ENCODE data around the gene ECT2.
"Not testable (repeated sequence)": the region's sequence is repeated elsewhere in the genome, so short reads cannot be mapped to it uniquely, and the experiment has no call there.

Gene ECT2

DNA sequence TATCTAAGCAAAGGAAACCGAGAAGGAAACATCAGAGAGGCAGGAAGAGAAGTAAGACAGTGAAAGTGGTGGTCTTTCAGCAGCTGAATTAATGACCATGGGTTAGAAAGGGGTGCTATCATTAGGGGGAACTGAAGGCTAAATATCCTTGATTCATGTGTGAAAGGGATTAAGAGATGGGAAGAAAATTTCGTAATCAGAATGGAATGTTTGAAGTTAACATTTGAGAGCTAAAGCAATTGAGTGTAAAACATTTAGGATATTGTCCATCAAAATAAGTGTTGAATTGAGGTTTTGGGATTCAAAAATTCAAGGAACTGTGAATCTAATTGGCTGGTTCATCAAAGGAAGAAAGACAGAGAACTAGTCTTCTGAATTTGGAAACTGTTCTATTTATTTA, 4.1 kb upstream of the ECT2 start:
- no peak for DNase-seq (ENCODE audit: low read depth)

DNA sequence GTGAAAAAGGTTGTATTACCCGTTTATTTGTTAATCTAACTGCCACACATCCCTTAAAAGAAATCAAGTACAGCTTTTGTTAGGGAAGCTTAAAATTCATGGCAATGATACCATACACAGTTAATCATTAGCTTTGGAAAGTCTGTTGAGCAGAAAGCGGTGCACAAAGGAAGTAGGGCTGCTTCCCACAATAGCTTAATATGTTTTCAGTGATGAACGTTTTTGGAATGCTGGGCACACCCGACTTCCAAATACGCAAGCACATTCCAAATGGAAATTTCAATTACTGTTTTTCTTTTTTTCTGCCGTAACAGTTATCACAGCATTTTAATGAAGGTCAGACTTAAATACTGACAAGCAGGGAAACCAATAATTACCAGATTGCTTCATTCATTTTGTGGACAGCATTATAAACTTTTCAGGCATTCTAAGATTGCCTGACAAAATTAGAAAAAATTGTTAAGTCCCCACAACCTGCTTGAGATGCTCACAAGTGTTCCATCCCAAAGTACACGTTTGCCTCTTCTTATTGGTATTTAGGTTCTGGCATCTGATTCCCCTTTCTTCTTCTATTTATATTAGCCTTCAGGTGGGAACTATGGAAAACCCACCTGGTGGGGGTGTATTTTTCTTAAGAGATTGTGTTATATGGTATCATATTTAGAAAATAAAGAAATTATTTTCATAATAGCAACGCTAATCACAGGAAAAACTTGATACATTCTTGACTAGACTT, 1.1 kb upstream of the ECT2 start:
- no peak for DNase-seq (ENCODE audit: low read depth)

DNA sequence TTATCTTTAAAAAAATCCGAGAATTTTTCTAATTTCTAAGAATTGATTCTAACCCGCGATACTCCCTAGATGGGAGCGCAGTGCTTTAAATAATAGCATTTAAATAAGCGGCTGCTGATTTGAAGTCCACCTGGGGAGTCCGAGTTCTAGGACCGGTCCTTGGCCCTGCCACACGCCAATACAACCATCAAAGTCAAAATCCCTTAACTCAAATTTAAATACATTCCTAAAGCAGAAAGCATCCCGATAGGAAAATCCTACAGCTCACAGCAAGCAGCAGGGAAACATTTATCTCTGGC, 508 bp upstream of the ECT2 start:
- no peak for DNase-seq (ENCODE audit: low read depth)

DNA sequence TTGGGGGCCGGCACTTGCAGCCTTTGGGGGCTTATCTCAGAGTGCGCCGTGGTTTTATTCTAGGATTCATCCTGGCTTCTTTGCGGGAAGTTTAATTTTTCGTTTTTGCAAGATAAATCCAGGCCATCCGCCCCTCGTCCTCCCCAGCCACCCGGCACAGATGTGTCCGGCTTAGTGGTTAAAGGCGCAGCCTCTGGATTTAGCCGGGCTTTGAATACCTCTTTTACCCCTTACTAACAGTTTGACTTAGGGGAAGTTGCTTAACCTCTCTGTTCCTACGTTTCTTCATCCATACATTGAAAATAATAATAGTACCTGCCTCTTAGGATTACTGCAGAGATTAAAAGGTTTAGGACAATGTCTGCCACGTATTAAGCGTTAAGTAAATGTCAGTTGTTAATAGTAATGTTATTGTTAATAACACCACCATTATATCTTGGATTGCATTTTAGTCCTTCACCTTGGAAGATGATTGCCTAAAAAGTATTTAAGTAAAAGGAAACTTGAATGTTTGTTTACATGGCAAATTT, 714 bp downstream of the ECT2 start:
- DNase-seq (ENCODE audit: low read depth) = no peak

DNA sequence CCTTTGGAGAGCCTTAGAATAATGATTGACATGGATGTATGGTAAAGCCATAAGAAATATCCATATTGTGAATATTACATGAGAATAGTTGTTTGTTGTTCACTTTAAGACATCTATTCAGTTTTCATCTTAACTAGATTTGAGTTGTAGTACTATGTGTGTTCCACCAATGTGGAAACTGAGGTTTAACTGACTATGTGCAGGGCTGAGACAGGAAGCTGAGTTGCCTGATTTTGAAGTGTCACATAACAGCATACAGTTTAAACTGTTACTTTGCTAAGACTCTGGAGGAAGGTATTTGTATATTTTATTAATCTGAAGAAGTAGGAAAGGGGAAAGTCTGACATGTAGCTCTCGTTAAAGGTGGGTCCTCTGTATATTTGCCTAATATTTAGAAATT, 2.1 kb downstream of the ECT2 start:
- no peak for DNase-seq (ENCODE audit: low read depth)

DNA sequence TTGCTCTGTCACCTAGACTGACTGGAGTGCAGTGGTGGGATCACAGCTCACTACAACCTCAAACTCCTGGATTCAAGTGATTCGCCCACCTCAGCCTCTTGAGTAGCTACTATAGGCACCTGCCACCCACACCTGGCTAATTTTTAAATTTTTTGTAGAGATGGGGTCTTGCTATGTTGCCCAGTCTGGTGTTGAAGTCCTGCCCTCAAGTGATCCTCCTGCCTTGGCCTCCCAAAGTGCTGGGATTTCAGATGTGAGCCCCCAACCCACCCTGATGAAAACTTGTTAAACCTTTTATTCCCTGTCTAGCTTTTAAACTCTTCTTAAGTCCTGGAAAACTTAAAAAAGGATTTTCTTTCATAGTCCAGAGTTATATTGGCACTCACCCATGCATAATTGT, 2.6 kb downstream of the ECT2 start:
- no peak for DNase-seq (ENCODE audit: low read depth)

DNA sequence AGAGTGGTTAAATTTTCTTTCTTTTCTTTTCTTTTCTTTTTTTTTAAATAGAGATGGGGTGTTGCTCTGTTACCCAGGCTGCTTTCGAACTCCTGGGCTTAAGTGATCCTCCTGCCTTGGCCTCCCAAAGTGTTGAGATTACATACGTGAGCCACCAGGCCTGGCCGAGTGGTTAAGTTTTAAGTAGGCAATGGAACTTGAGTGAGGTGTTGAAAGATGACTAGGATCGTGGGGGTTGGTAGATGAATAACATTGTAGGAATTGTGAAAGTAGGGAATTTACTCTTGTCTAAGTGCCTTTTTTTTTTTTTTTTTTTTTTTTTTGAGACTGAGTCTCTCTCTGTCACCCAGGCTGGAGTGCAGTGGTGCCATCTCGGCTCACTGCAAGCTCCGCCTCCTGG, 9.9 kb downstream of the ECT2 start:
- DNase-seq (ENCODE audit: low read depth) = not testable (repeated sequence)

DNA sequence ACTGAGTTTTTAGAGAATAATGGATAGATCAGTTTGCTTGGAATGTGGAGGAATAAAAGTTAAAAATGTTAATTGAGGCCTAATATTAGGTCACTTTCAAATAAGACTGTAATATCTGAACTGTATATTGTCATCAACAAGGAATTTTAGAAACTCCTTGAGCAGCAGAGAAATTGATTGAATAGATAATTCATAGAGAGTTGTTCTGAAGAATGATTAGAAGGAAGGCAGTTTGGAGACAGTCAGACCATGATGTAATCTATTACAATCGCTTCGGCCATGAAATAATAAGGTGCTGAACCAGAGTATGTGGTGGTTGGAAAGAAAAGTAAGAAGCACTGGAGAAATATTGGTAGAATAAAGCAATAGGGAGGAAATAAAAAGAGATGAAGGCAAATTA, 15.7 kb downstream of the ECT2 start:
- DNase-seq (ENCODE audit: low read depth) = no peak

DNA sequence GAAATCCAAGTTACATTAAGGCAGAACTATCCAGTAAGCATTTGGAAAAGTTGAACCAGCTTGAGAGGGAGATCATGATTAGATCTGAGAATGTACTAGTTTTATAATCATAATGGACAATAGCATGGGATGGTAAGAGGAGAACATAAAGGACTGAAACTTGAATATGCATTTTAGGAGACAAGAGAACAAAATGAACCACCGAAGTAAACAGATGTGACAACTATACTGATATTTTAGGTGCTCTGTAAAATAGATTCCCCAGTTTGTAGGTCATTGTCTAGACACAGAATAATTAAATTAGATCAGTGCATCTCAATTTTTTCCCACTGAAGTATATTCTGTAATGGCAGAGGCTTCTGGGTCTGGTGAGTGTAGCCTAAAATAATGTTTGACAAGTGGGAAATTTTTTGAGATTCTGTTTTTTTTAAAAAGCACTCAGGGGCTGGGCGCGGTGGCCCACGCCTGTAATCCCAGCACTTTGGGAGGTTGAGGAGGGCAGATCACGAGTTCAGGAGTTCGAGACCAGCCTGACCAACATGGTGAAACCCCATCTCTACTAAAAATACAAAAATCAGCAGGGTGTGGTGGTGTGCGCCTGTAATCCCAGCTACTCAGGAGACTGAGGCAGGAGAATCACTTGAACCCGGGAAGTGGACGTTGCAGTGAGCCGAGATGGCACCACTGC, 16.3 kb downstream of the ECT2 start:
- DNase-seq (ENCODE audit: low read depth) = no peak

DNA sequence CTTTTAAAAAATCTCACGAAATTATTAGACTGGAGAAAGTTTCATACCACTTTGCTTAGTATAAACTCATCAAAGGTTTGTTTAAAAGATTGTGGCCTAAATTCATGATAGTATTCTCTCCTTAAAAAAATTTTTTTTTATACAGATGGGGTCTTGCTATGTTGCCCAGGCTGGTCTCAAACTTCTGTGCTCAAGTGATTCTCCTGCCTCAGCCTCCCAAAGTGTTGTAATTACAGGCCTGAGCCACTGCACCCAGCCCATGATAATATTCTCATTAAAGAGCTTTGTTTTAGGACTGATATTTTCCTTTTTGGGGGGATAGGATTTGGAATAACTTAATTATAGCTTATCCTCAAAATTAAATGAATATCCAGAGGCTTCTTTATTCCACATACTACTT, 19.9 kb downstream of the ECT2 start:
- DNase-seq (ENCODE audit: low read depth) = no peak

DNA sequence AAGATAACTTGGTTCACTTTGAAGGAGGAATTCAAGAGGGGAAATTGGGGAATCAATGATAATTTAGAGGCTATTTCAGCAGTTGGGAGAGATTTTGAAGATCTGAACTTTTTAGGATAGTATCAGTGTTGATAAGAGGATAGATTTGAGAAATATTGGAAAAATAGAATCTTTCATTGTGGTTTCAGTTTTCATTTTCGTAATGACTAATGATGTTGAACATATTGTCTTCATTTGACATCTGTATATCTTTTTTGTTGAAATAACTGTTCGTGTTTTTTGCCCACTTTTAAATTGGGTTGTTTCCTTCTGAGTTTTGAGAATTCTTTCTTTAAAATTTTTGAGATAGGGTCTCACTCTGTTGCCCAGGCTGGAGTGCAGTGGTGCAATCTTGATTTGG, 21.1 kb downstream of the ECT2 start:
- DNase-seq (ENCODE audit: low read depth) = no peak

DNA sequence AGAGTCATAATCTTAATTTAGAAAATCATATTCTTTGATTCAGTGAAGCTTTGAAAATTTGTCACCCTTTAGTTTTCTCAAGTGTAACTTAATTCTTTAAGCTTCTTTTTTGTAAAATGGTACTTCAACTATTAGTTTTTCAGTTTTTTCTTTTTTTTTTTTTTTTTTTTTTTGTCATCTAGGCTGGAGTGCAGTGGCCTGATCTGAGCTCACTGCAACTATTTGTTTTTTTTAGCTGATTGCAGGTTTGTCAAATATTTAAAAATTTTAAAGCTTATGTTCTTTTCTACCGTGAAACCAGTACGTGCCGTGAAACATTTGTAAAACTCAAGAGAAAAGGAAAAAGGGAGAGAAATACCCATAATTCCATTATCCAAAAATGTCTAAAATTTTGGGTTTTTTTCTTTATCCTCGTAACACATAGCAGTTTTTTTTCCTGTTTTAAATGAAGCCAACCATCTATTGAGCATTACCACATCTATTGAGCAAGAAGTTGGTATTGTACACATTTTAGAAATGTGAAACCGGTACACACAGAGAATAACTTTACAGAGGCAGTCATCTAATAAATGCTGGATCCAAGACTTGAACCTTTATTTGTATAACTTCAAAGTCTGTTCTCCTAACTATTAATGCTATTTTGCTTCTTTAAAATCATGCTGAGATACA, 25.7 kb downstream of the ECT2 start:
- DNase-seq (ENCODE audit: low read depth) = no peak

DNA sequence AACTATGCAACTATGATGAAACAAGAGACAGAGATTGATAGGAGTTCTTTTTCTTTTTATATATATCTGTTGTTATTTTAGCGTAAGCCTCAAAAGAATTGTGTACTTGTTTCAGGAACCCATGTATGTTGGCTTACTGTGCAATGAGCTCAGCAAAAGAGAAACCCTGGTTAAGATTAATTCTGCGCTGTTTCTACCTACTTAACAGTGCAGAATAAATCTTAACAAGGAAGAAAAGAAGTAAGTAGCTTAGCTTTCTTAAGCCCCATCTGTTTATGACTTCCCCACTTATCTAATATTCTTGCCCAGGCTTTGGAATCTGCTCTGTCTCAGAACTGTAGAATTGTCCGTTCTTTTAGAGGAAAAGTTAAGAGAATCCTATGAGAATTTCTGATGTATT, 27.4 kb downstream of the ECT2 start:
- no peak for DNase-seq (ENCODE audit: low read depth)

DNA sequence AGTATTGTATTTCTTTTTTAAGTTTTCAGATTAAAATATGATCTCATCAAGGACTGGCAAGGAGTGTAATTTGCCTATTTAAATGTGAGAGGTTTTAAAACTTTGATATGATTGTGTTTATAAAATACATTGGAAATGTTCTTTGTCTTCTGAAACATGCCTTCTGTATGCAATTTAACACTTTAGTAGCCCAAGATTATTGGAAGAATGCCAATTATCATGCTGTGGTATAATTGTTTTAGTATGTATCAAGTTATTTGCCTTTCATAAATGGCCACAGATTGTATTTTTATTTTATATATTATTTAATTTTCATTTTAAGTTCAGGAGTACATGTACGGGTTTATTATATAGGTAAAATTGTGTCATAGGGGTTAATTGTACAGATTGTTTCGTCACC, 31.7 kb downstream of the ECT2 start:
- no peak for DNase-seq (ENCODE audit: low read depth)

DNA sequence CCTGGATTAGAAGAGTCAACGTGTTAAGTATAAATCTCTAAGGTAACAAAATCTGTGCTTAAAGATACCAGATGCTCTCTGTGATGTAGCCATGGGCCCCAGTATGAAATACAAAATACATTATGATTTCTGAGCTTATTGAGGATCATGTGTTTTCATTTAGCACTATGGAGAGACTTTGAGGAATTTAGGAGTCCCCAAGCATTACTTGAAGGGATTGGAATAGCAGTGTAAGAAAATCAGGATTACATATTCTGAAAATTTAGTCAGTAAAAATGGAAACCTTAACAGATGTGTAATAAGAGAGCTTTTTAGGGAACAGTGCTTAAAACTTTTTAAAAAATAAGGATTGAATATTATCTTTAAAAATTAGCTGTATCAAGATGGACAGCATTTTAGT, 35.5 kb downstream of the ECT2 start:
- DNase-seq (ENCODE audit: low read depth) = no peak

DNA sequence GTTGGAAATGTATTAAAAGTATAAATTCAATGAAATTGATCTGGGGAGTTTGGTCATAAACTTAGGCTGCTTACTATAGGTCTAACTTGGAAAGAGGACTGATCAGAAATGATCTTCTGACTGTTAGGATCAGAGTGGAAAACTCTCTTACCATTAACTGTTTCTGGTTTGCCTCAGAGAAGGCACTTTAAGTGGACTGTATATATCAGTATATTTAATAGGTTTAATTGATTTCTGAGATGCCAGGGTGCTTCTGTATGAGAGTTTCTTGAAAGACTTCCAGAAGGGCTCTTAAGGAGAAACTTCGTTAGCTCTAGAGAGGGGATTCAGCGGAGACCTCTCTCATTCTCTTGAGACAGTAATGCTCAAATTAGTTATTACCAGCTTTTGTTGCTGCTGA, 36.5 kb downstream of the ECT2 start:
- DNase-seq (ENCODE audit: low read depth) = no peak

DNA sequence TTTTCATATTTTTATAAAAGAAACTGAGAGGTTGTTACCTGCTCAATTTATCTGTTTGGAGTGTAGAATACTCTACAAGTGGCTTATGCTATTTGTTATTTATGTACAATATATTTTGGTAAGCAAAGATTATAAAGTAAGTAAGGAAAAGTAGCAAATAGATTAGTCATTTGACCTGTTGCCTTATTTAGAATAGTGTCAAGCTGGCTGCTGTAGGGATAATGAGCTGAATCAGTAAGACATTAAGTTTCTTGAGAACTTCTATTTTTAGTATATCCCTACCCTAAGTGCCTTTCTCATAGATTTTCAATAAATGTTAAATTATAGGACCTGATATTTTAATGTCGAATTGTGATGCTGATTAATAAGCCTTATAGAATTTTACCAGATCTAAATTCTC, 37.2 kb downstream of the ECT2 start:
- no peak for DNase-seq (ENCODE audit: low read depth)

DNA sequence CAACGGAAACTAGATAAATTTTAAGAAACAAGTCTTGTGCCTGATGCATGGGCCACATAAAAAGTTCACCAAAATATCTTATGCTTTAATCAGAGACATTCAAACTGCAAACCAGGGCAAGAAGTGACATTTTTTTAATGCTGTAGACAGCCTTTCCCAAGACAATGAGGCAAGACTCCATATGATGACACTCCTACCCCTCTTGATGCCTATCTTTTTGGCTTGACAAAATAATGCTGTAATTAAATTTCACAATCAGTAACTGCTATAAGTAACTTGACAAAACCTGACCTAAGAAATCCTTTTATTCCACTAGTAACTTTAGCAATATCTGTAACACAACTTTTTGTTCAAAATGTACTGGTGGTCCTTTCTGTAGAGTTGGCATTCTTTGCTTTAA, 48.7 kb downstream of the ECT2 start:
- no peak for DNase-seq (ENCODE audit: low read depth)

DNA sequence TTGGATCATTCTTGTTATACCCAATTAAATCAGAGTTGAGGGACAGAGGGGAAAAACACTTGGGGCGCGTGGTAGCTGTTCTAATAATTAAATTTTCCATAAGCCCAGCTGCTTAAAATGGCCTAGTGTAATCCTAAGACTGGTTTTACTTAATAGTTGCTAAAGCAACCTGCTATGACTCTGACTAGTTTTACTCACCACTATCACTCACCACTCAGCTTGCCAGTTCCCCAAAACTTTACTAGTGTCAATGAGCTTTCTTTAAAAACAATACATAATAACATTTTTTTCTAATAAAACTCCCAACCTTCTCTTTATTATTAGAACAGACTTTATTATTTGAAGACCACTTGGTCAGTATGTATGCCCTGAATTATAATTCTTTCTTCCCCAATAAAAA, 49.6 kb downstream of the ECT2 start:
- DNase-seq (ENCODE audit: low read depth) = no peak

DNA sequence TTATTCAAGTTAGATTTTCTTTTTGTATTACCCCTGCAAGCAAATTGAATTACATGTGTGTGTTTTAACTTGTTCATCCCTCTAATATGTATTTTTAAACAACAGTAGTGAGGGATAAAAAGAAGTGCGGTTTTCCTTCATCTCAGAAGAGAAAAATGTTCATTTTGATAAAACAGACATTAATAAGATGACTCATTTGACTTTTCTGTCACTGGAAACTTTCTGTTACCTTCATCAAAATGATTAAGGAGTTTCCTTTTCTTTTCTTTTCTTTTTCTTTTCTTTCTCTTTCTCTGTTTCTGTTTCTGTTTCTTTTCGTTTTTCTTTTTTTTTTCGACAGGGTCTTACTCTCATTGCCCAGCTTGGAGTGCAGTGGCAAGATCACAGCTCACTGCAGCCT, 53.0 kb downstream of the ECT2 start:
- no peak for DNase-seq (ENCODE audit: low read depth)

DNA sequence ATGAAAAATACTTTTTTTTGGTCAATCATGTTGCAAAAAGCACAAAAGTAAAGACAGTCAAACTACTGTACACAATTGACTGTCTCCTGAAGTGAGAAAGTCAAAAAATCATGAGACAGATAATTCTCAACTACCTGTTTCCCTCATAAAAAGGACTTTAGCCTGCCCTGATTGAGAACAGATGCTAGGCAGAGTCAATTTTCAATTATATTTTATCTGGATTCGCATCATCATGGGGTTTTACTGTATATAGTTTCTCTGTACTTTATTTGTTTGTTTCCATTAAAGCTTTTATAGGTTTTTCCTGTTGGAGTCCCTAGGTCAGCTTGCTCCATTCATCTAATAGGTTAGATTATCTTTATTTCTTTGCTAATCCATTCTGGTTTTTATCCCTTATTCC, 53.8 kb downstream of the ECT2 start:
- DNase-seq (ENCODE audit: low read depth) = no peak

DNA sequence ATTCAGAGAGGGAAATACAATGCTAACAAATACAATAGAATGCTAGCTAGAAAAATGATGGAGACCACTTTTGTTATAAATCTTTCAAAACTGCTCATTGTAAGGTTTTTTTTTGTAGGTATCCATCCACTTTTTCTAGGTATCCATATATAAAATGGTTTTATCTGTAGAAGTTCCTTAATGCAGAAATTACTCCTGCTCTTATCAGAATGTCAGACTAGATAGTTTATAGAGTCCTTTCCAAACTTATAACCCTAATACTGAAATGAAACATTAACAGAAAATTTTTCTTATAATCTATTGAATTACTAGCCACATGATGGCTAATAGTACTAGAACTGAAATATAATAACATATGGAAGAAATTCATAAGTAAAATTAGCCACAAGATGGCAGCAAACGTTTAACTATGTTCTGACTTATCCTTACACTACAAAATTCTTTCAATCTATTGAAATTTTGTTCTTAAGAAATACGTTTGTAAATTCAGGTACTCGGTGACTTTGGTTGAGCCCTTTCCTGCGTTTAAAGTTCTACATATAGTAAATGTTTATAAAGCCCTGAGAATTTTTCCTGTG, 58.5 kb downstream of the ECT2 start:
- no peak for DNase-seq (ENCODE audit: low read depth)

DNA sequence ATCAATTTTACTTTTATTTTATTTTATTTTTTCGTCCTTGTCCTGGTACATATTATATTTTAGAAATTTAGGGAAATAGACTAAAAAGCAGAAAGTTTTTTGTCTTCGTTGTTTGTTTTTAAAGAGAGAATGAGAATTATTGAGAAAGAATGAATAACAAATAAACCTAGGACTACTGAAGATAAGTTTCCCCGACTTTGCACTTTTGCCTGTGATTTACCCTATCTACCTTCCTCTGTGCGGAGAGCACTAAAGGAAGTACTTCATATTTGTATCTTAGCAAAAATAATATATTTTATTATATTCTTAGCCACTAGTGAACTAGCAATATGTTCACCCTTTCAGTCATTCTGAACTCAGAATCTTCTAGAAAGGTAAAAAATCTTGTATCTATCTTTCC, 60.6 kb downstream of the ECT2 start:
- no peak for DNase-seq (ENCODE audit: low read depth)

Data from T-helper 22 cell (primary cell).